HG03108 (cell line): Measurements from ENCODE around the gene IFI35.
"Not testable (repeated sequence)": the region's sequence is repeated elsewhere in the genome, so short reads cannot be mapped to it uniquely, and the experiment has no call there.

ENCODE experiments used
- ATAC-seq: cut with Tn5 transposase; IDR thresholded peaks from one replicate; pipeline ENCODE4 v1.9.1; 2021; ENCODE audit warnings: moderate library complexity; ENCODE audit not compliant: unreplicated experiment

IFI35 gene

DNA sequence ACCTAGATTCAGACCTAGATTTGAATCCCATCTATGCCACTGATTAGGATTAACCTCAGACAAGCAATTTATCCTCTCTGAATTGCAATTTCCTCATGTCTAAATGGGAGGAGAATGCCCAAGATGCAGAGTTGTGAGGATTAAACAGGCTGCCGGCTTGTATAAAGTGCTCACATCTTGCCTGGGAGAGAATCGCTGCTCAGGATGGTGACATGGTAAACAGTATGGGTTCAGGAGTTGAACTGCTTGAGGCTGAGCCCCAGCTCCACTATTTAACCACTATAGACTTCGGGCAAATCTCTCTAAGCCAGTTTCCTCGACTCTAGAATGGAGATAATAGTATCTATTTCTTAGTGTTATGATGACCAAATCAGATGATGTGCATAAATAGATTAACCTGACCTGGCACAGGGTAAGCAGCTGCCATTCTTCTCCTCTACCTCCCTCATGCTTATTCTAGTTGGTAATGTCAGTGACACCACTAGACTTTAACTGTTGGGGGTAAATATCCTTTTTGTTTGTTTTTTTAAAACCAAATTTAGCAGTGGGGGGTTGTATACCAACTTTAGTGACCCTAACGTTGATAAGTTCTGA is 9.1 kb upstream of the IFI35 start:
- ATAC-seq: no peak

GRCh38 chr17:42997984-42998938 is 8.3 kb upstream of the IFI35 start, which contains the start of gene RPL27:
Gene RPL27 (plus strand): TSS chr17:42998419. CDS start chr17:42998751, 332 bp downstream.
- ATAC-seq: peak; percentile 92

GRCh38 chr17:42999003-42999525 is 7.5 kb upstream of the IFI35 start:
- ATAC-seq: no peak

GRCh38 chr17:43000894-43001293 is 5.7 kb upstream of the IFI35 start:
- ATAC-seq: not testable (repeated sequence)

DNA sequence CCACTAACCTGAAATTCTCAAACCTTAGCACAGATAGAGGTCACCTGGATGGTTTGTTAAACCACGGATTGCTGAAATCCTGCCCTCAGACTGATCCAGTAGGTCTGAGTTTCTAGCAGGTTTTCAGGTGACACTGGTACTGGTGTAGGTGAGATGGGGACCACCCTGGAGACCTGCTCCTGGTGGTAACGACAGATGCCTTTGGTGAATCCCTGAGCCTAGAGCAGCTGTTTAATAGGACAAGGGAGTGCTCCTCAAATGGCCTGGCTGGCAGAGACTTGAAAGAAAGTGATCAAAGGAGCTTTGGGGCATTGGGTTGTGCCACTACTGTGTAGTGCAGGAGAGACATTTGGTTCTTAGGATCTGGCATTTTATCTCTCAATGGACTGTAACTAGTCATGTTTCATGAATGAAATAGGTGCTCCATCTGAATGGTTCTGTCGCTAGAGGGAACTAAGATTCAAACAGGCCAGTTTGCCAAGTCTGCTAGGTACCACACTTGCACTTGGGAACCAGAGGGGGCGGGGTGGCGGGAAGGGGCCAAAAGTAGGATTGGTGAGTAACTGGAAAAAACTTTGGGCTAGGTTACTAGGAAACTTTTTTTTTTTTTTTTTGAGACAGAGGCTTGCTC is 2.9 kb upstream of the IFI35 start:
- no peak for ATAC-seq

DNA sequence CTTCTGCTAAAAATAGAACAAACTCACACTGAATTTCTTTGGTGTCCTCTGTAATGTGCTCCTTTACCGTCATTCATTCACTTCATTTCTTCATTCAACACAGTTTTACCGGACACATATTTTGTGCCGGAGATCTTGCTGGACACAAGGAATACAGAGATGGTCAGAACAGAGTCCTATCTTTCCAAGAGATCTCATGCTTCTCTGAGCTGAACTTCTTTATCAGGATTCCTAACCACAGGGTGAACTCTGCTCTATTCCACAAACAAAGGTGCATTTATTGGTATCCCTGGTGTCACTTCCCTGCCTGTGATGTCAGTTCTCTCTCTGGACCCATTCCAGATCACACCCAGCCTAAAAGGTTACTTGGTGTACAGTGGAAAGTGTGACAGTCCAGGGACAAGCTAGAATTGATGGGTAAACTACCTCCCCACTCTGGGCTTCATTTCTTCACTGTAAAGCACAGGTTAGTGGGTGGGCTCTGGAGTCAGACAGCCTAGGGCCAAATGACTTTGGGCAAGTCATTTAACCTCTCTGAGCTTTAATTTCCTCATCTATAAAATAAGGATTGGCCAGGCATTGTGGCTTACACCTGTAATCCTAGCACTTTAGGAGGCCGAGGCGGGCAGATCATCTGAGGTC is 4.2 kb downstream of the IFI35 start:
- no peak for ATAC-seq

DNA sequence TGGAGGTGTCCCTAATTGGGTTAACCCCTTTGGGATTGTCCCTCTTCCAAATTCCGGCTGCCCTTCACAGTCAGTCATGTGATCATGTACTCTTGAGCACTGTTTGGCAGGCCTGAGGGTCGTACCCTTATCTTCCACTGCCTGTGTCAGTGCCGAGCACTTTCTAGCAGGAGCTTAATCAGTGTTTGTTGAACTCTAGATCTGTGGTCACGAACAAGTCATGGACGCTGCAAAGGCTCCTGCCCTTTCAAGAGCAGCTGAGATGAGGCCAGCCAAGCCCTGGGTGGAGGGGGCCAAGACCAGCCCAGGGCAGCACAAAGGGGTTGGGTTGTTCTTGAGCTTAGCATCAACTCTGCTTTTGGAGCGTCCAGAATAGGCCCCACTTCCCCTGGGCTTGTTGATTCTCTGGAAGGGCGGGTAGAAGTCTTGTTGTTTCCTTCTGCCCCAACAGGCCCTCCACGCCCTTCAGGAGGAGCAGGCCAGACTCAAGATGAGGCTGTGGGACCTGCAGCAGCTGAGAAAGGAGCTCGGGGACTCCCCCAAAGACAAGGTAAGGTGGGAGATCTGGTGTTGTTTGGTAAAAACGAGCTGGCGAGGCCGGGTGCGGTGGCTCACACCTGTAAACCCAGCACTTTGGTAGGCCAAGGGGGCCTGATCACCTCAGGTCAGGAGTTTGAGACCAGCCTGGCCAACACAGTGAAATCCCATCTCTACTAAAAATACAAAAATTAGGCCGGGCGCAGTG is 5.3 kb downstream of the IFI35 start:
- no peak for ATAC-seq

- no peak for ATAC-seq
Observed at GRCh38 chr17:43013296-43013695, 6.7 kb downstream of the IFI35 start.

- ATAC-seq: no peak
Observed at GRCh38 chr17:43014020-43014648, 7.5 kb downstream of the IFI35 start.

- no peak for ATAC-seq
Observed at GRCh38 chr17:43014649-43015542, 8.3 kb downstream of the IFI35 start.

DNA sequence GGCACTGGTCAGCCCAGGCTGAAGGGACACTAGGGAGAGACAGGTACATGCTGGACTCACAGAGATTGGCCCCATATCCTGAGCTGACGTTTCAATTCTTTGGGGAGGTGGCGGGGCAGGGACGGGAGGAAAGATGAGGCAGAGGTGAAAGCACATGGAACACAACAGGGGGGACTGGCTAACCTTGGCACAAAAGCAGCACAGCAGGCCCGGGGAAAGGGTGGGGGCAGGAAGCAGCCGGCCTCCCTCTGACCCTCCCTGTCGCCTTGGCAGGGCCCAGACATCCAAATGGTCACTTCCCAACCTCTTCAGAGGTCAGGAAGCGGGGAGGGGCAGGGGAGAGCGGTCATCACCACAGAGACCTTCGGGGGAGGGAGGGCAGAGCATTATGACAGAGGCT is 9.0 kb downstream of the IFI35 start:
- ATAC-seq: no peak

- ATAC-seq: no peak
Observed at GRCh38 chr17:43016216-43016615, 9.6 kb downstream of the IFI35 start.

GRCh38 chr17:43018008-43018853 is 11.6 kb downstream of the IFI35 start:
- no peak for ATAC-seq

DNA sequence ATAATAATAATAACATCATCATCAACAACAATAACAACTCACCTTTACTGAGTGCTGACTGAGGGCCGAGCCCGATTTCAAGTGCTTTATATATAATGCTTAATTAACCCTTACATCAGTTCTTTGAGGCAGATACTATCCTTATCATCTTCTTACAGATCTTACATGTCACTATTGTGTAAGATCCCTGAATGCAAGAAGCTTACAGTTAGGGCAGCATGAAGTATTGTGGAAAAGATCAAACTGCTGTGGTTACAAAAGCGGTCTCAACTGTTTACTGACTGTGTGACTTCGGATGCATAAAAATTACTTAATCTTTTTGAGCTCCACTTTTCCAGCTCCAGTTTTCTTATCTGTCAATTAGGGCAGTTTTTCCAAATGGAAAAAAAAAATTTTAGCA is 12.3 kb downstream of the IFI35 start:
- no peak for ATAC-seq

- ATAC-seq: no peak
Observed at GRCh38 chr17:43019418-43019817, 12.8 kb downstream of the IFI35 start.

DNA sequence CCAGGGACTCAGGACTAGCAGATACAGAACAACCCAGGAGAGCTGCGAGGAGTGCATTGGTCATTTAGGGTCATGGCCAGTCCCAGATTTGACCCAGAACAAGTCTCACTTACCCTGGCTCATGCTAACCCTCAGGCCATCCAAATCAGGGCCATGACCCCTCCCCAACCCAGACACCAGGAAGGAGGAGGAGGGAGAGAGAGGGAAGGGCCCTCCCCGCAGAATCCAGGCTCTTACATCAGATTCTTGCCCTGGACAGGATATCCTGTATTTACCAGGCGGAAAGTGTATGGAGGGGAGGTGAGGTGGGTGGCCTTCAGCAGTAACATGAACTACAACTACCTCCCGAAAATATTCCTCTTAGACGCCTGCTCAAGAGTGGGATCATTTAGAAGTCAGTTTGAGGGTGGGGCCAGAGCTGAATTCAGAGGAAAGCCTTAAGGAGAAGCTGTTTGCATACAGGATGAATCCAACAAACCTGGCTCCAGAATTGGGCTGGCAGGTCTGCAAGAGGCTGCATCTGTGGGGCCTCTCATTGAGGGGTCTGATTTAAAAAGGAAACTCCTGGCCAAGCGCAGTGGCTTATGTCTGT is 13.5 kb downstream of the IFI35 start:
- no peak for ATAC-seq
